OCI-LY7 (cell line): ENCODE data around the gene CPNE5. TPM values are rescaled to one million over a fixed set of nuclear protein-coding genes. Genes with fewer than 3 reads are reported as not detected.

ENCODE experiments used
- BruUV-seq: library from RNA; stranded (reverse); fragments of 400-500 nt; replicated peaks from 2 replicates; lab custom pipeline; 2021; lab: Mats Ljungman, UMichigan
- CTCF ChIA-PET: fragments of 300-600 bp; sonication (Branson Sonifier 250); formaldehyde crosslinking; loops from one replicate; lab custom pipeline; 2022; ENCODE audit warnings: antibody characterized with exemption; ENCODE audit not compliant: unreplicated experiment; lab: Charles Lee
- POLR2A ChIA-PET: fragments of 300-600 bp; sonication (Branson Sonifier 250); formaldehyde crosslinking; loops from one replicate; lab custom pipeline; 2022; ENCODE audit warnings: antibody characterized with exemption; lab: Charles Lee
- DNase-seq: peaks from one replicate; pipeline ENCODE4 v3.0.0-alpha.2; 2015; ENCODE audit warnings: low spot score
- H2AFZ ChIP-seq: fragments of 200-600 bp; sonication (generic), shearing (Covaris generic); 2 replicates; pipeline ENCODE4 v1.6.1; 2014; ENCODE audit warnings: mild to moderate bottlenecking, antibody characterized with exemption, low read length, moderate library complexity
- H3K27ac ChIP-seq: fragments of 200-600 bp; sonication (generic); 2 replicates; pipeline ENCODE4 v1.5.1; 2014; ENCODE audit warnings: mixed run types, low read depth, mild to moderate bottlenecking, moderate library complexity, low read length, inconsistent platforms; ENCODE audit not compliant: poor library complexity, severe bottlenecking
- H3K36me3 ChIP-seq: fragments of 200-600 bp; sonication (generic); 2 replicates; pipeline ENCODE4 v1.6.1; 2014; ENCODE audit warnings: mild to moderate bottlenecking, antibody characterized with exemption, low read length, moderate library complexity, mixed read lengths; ENCODE audit not compliant: insufficient read depth
- H3K4me1 ChIP-seq: fragments of 200-600 bp; sonication (generic); 2 replicates; pipeline ENCODE4 v1.5.1; 2014; ENCODE audit warnings: mild to moderate bottlenecking, low read length; ENCODE audit not compliant: insufficient read depth, poor library complexity, severe bottlenecking
- H3K4me2 ChIP-seq: fragments of 200-600 bp; sonication (generic); 2 replicates; pipeline ENCODE4 v1.6.1; 2014; ENCODE audit warnings: mild to moderate bottlenecking, low read length
- H3K4me3 ChIP-seq: fragments of 200-600 bp; sonication (generic); 2 replicates; pipeline ENCODE4 v1.5.1; 2014; ENCODE audit warnings: mild to moderate bottlenecking, low read depth, low read length; ENCODE audit not compliant: poor library complexity, severe bottlenecking
- H3K79me2 ChIP-seq: fragments of 200-600 bp; sonication (generic); 2 replicates; pipeline ENCODE4 v1.6.1; 2016; ENCODE audit warnings: low read depth, mild to moderate bottlenecking, low read length, moderate library complexity, mixed read lengths; ENCODE audit not compliant: insufficient read depth
- H3K9me2 ChIP-seq: fragments of 200-600 bp; sonication (generic); 2 replicates; pipeline ENCODE4 v1.6.1; 2016; ENCODE audit warnings: mild to moderate bottlenecking, low read length, mixed read lengths; ENCODE audit not compliant: insufficient read depth
- H3K9me3 ChIP-seq: fragments of 200-600 bp; sonication (generic); 2 replicates; pipeline ENCODE4 v1.6.1; 2014; ENCODE audit warnings: mild to moderate bottlenecking, mixed run types, low read length, mixed read lengths
- H4K20me1 ChIP-seq: fragments of 200-600 bp; sonication (generic); 2 replicates; pipeline ENCODE4 v1.6.1; 2014; ENCODE audit warnings: mild to moderate bottlenecking, antibody characterized with exemption, low read length, moderate library complexity, mixed read lengths; ENCODE audit not compliant: insufficient read depth
- EZH2phosphoT487 ChIP-seq: fragments of 200-600 bp; sonication (generic); IDR thresholded peaks from 2 replicates; pipeline ENCODE4 v1.6.1; 2018; ENCODE audit warnings: low read depth, borderline replicate concordance, mild to moderate bottlenecking, mixed run types, antibody characterized with exemption, low read length, moderate library complexity, mixed read lengths
- intact Hi-C: fragments of 100-400 bp; cut with micrococcal nuclease; formaldehyde crosslinking; loops from one replicate; pipeline ENCODE4 v1.10.0; 2022; ENCODE audit not compliant: unreplicated experiment
- total RNA-seq, 2 experiments: library from RNA; depleted of rRNA in 1 of 2; stranded (reverse); fragments of >200 nt in 1 of 2; shearing (Covaris generic) in 1 of 2; gene quantifications; 2 replicates each; pipeline ENCODE4 v1.2.3, GENCODE V29; 2014 to 2022
- TF ChIP-seq, protein P1 (sequence below): fragments of 200-600 bp; sonication (generic); conservative IDR thresholded peaks from 2 replicates; pipeline ENCODE4 v1.5.1; 2014; ENCODE audit warnings: mild to moderate bottlenecking, antibody characterized with exemption, low read length, moderate library complexity, mixed read lengths

Gene CPNE5
- total RNA-seq, 2 experiments from 2014 or later = 37.7 to 89.8 TPM

GRCh38 chr6:36740818-36741179 is 98.4 kb downstream of the CPNE5 start:
- DNase-seq = no peak
- CTCF ChIA-PET = no interaction called here
- H3K9me3 ChIP-seq = no peaks in the 10 kb centered on the region
- intact Hi-C loops = no loop called here
- no peaks in the 10 kb centered on the region for H4K20me1 ChIP-seq
- POLR2A ChIA-PET = no interaction called here
- H3K79me2 ChIP-seq = no peaks in the 10 kb centered on the region
- TF ChIP-seq, protein P1, sequence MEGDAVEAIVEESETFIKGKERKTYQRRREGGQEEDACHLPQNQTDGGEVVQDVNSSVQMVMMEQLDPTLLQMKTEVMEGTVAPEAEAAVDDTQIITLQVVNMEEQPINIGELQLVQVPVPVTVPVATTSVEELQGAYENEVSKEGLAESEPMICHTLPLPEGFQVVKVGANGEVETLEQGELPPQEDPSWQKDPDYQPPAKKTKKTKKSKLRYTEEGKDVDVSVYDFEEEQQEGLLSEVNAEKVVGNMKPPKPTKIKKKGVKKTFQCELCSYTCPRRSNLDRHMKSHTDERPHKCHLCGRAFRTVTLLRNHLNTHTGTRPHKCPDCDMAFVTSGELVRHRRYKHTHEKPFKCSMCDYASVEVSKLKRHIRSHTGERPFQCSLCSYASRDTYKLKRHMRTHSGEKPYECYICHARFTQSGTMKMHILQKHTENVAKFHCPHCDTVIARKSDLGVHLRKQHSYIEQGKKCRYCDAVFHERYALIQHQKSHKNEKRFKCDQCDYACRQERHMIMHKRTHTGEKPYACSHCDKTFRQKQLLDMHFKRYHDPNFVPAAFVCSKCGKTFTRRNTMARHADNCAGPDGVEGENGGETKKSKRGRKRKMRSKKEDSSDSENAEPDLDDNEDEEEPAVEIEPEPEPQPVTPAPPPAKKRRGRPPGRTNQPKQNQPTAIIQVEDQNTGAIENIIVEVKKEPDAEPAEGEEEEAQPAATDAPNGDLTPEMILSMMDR = no peak
- TF ChIP-seq EZH2phosphoT487 = no peak
- no peaks in the 10 kb centered on the region for H3K9me2 ChIP-seq
- H3K36me3 ChIP-seq = no peaks in the 10 kb centered on the region
- H2AFZ ChIP-seq = no peak overlapping the region
- BruUV-seq = no TSS peak
- peaks cover 9% of the 10 kb centered on the region for H3K4me1 ChIP-seq
- H3K27ac ChIP-seq = no peak overlapping the region
- H3K4me3 ChIP-seq = no peak overlapping the region
- H3K4me2 ChIP-seq = no peak overlapping the region

DNA sequence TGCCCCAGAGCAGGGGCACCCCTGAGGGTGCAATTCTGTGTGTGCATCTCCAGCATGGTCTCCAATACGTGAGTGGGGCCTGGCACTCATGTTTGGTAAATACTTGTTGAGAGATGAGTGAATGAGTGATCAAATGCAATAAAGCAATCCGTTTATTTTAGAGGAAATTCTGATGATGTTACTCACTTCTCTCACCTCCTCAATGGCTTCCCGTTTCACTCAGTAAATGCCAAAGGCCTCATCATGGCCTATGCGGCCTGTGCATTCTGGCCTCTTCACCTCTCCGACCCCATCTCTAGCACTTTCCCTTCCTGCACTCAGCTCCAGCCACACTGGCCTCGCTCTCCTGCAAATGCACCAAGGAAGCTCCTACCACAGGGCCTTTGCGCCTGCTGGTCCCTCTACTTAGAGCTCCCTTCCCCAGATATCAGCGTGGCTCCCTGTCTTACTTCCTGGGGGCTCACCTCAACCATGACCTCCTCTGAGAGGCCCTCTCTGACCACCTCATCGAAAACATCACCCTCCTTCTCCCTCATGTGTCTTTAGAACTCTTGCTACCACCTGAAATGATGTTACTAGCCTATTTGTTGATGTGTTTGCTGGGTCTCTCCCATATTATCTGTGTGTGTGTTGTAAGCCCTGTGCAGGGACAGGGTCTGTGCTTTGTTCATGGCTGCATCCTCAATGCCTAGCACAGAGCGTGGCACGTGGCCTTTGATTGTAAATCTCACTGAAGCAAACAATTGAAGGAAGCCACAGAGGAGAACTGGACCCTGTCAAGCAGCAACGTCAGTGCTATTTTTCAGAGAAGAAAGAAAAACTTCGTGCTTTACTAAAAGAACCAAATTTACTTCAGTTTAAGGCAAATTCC is 99.1 kb downstream of the CPNE5 start:
- Histone ChIP-seq H3K9me3 (no peaks in the 10 kb centered on the region), H3K4me1 (peaks cover 9% of the 10 kb centered on the region), H4K20me1 (no peaks in the 10 kb centered on the region), H3K4me2 (no peak overlapping the region), H3K79me2 (no peaks in the 10 kb centered on the region), H2AFZ (no peak overlapping the region), H3K9me2 (no peaks in the 10 kb centered on the region), H3K36me3 (no peaks in the 10 kb centered on the region), H3K27ac (no peak overlapping the region), H3K4me3 (no peak overlapping the region)
- ChIA-PET POLR2A (no interaction called here), CTCF (no interaction called here)
- intact Hi-C loops = no loop called here
- BruUV-seq = no TSS peak
- no peak for DNase-seq
- TF ChIP-seq EZH2phosphoT487 = no peak
- TF ChIP-seq, protein P1 = no peak

DNA sequence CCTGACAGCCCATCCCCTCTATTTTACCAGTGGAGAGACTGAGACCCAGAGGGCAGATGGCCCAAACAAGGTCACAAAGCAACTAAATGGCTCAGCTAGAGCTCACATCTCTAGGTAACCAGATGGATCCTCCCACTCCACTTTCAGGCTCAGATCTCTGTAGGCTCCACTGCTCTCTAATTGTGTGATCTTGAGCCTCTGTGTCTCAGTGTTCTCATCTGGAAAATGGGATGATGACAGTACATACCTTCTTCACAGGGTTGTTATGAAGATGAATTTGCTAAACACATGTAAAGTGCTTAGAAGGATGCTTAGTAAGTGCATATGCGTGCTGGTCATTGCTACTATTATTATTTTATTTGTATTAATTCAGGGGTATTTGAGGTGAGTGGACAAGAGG is 101.1 kb downstream of the CPNE5 start:
- ChIA-PET CTCF (no interaction called here), POLR2A (interaction anchor here (1.4 kb wide), 1 partner anchor 12 kb away, joined by 3 read pairs; no protein-coding TSS in a partner anchor)
- H3K79me2 ChIP-seq = no peaks in the 10 kb centered on the region
- intact Hi-C loops = no loop called here
- no peak overlapping the region for H2AFZ ChIP-seq
- no peak overlapping the region for H3K27ac ChIP-seq
- H3K4me3 ChIP-seq = no peak overlapping the region
- no peaks in the 10 kb centered on the region for H3K4me1 ChIP-seq
- H3K9me2 ChIP-seq = no peaks in the 10 kb centered on the region
- DNase-seq = no peak
- no peaks in the 10 kb centered on the region for H3K36me3 ChIP-seq
- H3K9me3 ChIP-seq = no peaks in the 10 kb centered on the region
- no TSS peak for BruUV-seq
- H4K20me1 ChIP-seq = no peaks in the 10 kb centered on the region
- no peak overlapping the region for H3K4me2 ChIP-seq
- TF ChIP-seq, protein P1 = no peak
- TF ChIP-seq EZH2phosphoT487 = no peak
